GM12872 (cell line): ENCODE measurements around the gene CRIM1.

Experiments
- TF ChIP-seq, protein P1 (sequence below): IDR thresholded peaks from 3 replicates; pipeline ENCODE4 v1.5.1; 2011; ENCODE audit warnings: low read depth, mild to moderate bottlenecking, low read length, moderate library complexity; ENCODE audit not compliant: insufficient read depth

Gene CRIM1

DNA sequence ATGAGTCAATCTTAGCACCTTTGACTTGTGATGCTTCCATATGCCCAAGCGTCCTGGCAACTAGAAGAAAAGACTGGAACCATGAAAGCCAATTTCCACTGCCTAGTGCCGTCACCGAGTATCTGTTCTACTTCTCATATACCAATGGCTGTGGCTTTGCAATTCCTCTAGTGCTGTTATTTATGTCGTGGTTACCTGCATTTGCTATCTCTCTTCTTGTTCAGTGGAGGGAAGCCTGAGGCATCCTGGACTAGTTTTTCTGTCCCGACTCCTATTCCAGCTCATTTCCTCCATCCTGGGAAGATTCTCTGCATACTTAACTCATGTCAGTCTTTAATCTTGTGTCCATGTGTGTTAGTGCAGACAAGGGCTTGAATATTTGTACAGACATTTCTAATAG, 124.5 kb downstream of the CRIM1 start:
- TF ChIP-seq, protein P1, sequence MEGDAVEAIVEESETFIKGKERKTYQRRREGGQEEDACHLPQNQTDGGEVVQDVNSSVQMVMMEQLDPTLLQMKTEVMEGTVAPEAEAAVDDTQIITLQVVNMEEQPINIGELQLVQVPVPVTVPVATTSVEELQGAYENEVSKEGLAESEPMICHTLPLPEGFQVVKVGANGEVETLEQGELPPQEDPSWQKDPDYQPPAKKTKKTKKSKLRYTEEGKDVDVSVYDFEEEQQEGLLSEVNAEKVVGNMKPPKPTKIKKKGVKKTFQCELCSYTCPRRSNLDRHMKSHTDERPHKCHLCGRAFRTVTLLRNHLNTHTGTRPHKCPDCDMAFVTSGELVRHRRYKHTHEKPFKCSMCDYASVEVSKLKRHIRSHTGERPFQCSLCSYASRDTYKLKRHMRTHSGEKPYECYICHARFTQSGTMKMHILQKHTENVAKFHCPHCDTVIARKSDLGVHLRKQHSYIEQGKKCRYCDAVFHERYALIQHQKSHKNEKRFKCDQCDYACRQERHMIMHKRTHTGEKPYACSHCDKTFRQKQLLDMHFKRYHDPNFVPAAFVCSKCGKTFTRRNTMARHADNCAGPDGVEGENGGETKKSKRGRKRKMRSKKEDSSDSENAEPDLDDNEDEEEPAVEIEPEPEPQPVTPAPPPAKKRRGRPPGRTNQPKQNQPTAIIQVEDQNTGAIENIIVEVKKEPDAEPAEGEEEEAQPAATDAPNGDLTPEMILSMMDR: no peak

DNA sequence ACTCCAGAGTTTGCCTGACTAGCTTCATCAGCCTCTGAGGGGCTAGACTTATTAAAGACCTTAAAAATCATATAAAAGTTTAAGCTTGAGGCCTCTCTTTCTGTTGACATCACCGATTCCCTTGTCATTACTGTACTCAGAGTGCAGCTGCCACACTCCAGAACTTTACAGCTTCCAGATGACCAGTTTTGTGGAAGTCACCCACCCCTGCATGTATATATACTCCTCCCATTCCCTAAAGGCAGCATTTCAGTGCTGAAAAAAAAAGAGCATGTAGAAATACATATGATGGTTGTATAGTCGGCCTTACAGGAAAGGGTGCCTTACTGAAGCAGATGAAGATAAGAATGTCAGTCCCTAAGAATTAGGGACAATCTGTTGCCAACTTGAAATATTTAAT, 125.1 kb downstream of the CRIM1 start:
- TF ChIP-seq, protein P1: no peak

DNA sequence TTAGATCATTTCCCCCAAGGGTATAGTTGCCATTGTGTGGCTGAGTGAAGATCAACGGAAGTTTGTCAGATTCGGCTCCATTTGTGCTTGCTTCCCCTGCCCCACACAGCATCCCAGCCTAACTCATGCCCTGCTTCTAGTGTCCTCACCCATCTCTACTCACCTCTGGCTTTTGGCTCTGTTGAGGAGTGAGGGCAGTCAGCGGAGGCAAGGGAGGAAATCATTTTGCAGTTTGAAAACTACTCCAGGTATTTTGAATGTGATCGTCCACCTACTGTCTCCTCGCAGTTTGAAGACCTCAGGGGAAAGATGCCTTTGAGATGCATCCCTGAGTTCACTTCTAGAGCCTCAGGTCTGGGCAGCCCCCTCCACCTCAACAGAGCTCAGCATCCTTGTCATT, 126.1 kb downstream of the CRIM1 start:
- TF ChIP-seq, protein P1: no peak

DNA sequence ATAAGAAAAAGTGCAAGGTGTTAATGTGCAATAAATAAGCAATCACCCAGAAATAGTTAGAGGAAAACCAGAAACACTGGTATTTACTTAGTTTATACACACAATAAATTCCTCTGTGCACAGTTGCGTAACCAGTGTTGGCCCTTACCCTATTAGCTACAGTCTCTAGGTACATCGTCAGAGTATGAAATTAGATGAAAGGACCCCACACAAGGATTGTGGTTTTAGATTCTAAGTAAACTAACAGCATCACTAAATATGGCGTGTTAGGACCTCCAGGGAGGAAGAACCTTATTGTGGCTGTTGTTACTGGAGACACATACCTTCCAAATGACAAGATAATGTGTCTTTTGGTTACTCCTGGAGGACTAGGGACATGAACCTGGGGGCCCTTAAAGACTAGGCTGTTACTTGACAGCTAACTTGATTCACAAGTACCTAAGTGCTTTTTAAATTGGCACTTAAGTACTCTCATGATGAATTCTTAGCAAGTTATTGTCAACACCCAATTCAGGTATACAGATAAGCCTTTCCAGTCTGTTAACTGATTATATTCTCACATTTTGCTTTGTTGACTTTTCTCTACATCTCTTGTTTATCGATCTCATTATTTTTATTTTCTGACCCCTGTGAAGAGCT, 127.1 kb downstream of the CRIM1 start:
- TF ChIP-seq, protein P1: no peak

DNA sequence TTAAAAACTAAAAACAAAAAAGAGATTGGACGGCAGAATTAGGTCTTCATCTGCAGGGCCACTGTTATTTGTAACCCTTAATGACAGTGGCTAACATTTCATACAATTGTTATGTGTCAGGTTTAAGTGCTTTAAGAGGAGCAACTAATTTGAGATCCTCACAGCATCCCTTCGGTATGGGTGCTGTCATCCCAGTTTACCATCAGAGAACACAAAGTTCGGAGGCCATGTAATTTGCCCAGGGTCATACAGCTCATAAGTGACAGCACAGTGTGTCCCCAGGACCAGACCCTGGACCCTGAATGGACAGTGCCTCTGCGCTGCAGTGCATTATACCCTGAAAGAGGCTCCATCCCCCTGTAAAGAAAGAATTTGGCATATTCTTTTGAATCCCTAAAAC, 127.7 kb downstream of the CRIM1 start:
- TF ChIP-seq, protein P1: no peak

DNA sequence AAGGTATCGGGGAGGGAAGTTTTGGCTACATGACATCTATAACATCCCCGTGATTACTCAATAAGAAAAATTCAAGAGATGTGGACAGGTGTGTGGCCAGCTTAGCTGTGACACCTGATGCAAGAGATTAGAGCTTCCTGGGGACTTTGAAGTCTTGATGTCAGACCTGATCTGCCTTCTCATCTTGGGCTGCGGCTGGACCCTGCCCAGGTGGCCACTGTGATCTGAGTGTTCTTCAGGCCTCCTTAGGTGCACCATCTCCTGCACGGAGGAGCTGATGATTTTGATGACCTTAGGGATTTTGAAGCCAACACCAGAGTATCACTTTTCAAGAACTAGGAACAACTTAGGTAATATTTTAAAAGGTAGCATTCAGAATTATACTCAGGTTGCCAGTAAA, 128.9 kb downstream of the CRIM1 start:
- TF ChIP-seq, protein P1: no peak

DNA sequence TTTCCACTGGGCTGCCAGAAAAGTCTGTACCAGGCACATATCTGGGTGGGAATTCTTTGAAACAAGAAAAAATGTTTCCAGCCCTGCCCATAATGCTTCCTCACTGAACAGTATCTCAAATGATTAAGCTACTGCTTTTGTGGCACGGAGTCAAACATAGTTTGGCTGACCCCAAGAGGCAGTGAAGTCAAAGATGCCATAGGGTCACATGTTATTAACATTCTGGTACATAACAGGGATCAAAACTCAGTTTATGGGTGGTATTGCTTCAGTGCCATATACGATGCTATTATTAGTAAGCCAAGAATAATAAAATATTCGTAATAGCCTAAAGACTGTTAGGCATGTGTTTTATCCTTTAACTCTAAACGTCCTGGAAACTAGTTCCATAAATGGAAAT, 129.9 kb downstream of the CRIM1 start:
- TF ChIP-seq, protein P1: no peak

DNA sequence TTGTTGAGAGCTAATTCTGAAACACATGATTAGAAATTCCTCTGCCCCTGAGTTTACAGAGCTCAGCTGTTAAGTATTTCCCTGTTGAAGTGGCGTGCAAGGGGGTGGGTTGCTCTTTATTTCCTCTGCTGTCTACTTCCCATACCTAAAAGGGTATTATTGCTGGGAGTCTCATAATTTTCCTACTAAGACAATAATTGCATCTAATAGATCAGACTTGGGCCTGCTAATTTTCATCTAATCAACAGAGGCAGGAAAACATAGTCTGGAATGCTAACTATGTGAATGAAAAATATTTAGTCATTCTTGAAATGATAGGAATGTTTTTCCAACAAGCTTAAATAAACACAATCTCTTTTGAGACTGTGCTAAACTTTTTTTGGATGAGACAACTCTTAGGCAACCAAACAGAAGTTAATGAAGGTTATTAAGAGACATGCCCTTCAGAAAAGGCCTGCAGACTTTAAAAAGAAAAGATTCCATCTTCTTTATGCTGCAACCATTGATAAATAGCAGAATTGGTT, 131.0 kb downstream of the CRIM1 start:
- TF ChIP-seq, protein P1: no peak
